Panc1 (cell line): ENCODE data around the gene ATP5F1D. TPM values are rescaled to one million over a fixed set of nuclear protein-coding genes. Genes with fewer than 3 reads are reported as not detected.

Experiments used
- ATAC-seq: fragments of 200-7000 bp; cut with Tn5 transposase; 2 replicates; pipeline ENCODE4 v1.9.1; 2020; ENCODE audit warnings: mild to moderate bottlenecking, moderate library complexity
- BruUV-seq: library from RNA; stranded (reverse); fragments of 400-500 nt; replicated peaks from 2 replicates; lab custom pipeline; 2021; lab: Mats Ljungman, UMichigan
- CTCF ChIA-PET: fragments of 300-600 bp; sonication (Branson Sonifier 250); formaldehyde crosslinking; loops from one replicate; lab custom pipeline; 2022; ENCODE audit warnings: antibody characterized with exemption; lab: Charles Lee
- POLR2A ChIA-PET: fragments of 300-600 bp; sonication (Branson Sonifier 250); formaldehyde crosslinking; loops from one replicate; lab custom pipeline; 2022; ENCODE audit warnings: antibody characterized with exemption; lab: Charles Lee
- DNase-seq: peaks from one replicate; pipeline ENCODE4 v3.0.0-alpha.2; 2010; ENCODE audit warnings: low read depth, low spot score
- H3K27ac ChIP-seq: 2 replicates; pipeline ENCODE4 v1.5.1; 2011; ENCODE audit warnings: mild to moderate bottlenecking, low read length, inconsistent platforms
- H3K27me3 ChIP-seq: fragments of 200-500 bp; sonication (Bioruptor generic); 2 replicates; pipeline ENCODE4 v1.6.0; 2014; ENCODE audit warnings: low read length, inconsistent platforms; ENCODE audit not compliant: control insufficient read depth, insufficient read depth
- H3K36me3 ChIP-seq: fragments of 200-500 bp; sonication (Bioruptor generic); 2 replicates; pipeline ENCODE4 v1.5.1; 2014; ENCODE audit warnings: inconsistent platforms, mild to moderate bottlenecking, low read length, moderate library complexity; ENCODE audit not compliant: control insufficient read depth, insufficient read depth
- H3K4me1 ChIP-seq: 2 replicates; pipeline ENCODE4 v1.5.1; 2011; ENCODE audit warnings: inconsistent platforms, mild to moderate bottlenecking, low read length, moderate library complexity; ENCODE audit not compliant: control insufficient read depth, insufficient read depth
- H3K4me3 ChIP-seq, 2 experiments: 2 replicates each; pipeline ENCODE4 v1.5.1; 2011 to 2012; ENCODE audit warnings: low read depth in 2 of 2, low read length in 2 of 2, mild to moderate bottlenecking in 2 of 2, inconsistent platforms in 1 of 2, moderate library complexity in 1 of 2
- H3K9me3 ChIP-seq: fragments of 200-500 bp; sonication (Bioruptor generic); 2 replicates; pipeline ENCODE4 v1.5.1; 2014; ENCODE audit warnings: low read depth, mild to moderate bottlenecking, inconsistent platforms, low read length, moderate library complexity; ENCODE audit not compliant: control insufficient read depth, insufficient read depth
- CTCF ChIP-seq: fragments of 450-650 bp; IDR thresholded peaks from 2 replicates; pipeline ENCODE4 v1.5.1; 2017; ENCODE audit warnings: mild to moderate bottlenecking
- POLR2AphosphoS5 ChIP-seq: IDR thresholded peaks from 2 replicates; pipeline ENCODE4 v1.6.1; 2012; ENCODE audit warnings: mild to moderate bottlenecking, low read depth, low read length, moderate library complexity
- REST ChIP-seq, 2 experiments: IDR thresholded peaks; 2 replicates each; pipeline ENCODE4 v1.6.1; 2011 to 2012; ENCODE audit warnings: low read depth in 2 of 2, control low read depth in 1 of 2, low read length in 1 of 2, mild to moderate bottlenecking in 1 of 2, moderate library complexity in 1 of 2; ENCODE audit not compliant: insufficient read depth in 1 of 2
- SIN3A ChIP-seq: IDR thresholded peaks from 2 replicates; pipeline ENCODE4 v1.6.1; 2012; ENCODE audit warnings: low read depth, mild to moderate bottlenecking, low read length, moderate library complexity, borderline replicate concordance; ENCODE audit not compliant: insufficient read depth
- TCF7L2 ChIP-seq: IDR thresholded peaks from 2 replicates; pipeline ENCODE4 v1.6.1; 2011; ENCODE audit warnings: mild to moderate bottlenecking, low read depth, low read length, inconsistent platforms
- in situ Hi-C: cut with HindIII; loops from 2 replicates; pipeline ENCODE4 v1.10.0; 2016; ENCODE audit warnings: low sequenced_read_pairs, low pct_unique_long_range_greater_than_20kb
- intact Hi-C: fragments of 100-400 bp; cut with micrococcal nuclease; formaldehyde crosslinking; loops from one replicate; pipeline ENCODE4 v1.10.0; 2022; ENCODE audit not compliant: unreplicated experiment
- total RNA-seq: library from RNA; stranded (reverse); gene quantifications from one replicate; pipeline ENCODE4 v1.2.1, GENCODE V29; 2021; ENCODE audit not compliant: unreplicated experiment

The ATP5F1D gene
- total RNA-seq, 1 experiment from 2014 or later, result 218 TPM

- ChIA-PET CTCF (interaction anchor here (2.1 kb wide), 1 partner anchor 25 kb away, joined by 6 read pairs; no protein-coding TSS in a partner anchor), POLR2A (interaction anchor here (0.6 to 0.8 kb wide), 4 partner anchors 10 to 69 kb away, joined by 3 to 5 read pairs (median 4); no protein-coding TSS in a partner anchor)
- H3K4me3 ChIP-seq, result peak within 1 kb of the TSS; percentile 54 to 72
- no peaks in the 10 kb centered on the region; the same call in 1 of the 2 replicates for H3K36me3 ChIP-seq
- H3K27me3 ChIP-seq, result no peaks in the 10 kb centered on the region
- H3K4me1 ChIP-seq, result peaks cover 40% of the 10 kb centered on the region
- no TSS peak for BruUV-seq
- no peak for DNase-seq
- peak; percentile 64 for ATAC-seq
- in situ Hi-C loops (no loop called here), intact Hi-C loops (no loop called here)
- H3K27ac ChIP-seq, result peak within 1 kb of the TSS; percentile 91
- H3K9me3 ChIP-seq, result no peaks in the 10 kb centered on the region
- no peak for TF ChIP-seq TCF7L2
- TF ChIP-seq POLR2AphosphoS5, result peak; percentile 96
- no peak for TF ChIP-seq SIN3A
Observed at GRCh38 chr19:1269065-1269477, 27.5 kb downstream of the ATP5F1D start, which contains the start of gene CIRBP. CIRBP (plus strand) TSS chr19:1269332; CDS start chr19:1270934, 1,602 bp downstream.

GRCh38 chr19:1269478-1270212 is 28.1 kb downstream of the ATP5F1D start:
- BruUV-seq, result no TSS peak
- TF ChIP-seq TCF7L2 (no peak), CTCF (no peak), POLR2AphosphoS5 (peak; percentile 93), REST (IDR thresholded peaks at IDR 0.05; ENCODE audit: insufficient read depth in 1 of 2, low read depth in 2 of 2, low read length in 1 of 2) (no peak), SIN3A (peak; percentile 13; the same call in 1 of the 2 replicates)
- Histone ChIP-seq H3K36me3 (no peaks in the 10 kb centered on the region; the same call in 1 of the 2 replicates), H3K9me3 (no peaks in the 10 kb centered on the region), H3K4me1 (peaks cover 40% of the 10 kb centered on the region), H3K27ac (peak overlapping the region; percentile 91), H3K4me3 (peak overlapping the region; percentile 54 to 72), H3K27me3 (no peaks in the 10 kb centered on the region)
- intact Hi-C loops, result loop anchor here (10.0 kb wide), 1 partner anchor 105 kb away; no protein-coding TSS in a partner anchor
- in situ Hi-C loops, result no loop called here
- DNase-seq (no peak), ATAC-seq (peak; percentile 26)
- POLR2A ChIA-PET, result interaction anchor here (0.6 to 0.8 kb wide), 7 partner anchors 16 to 245 kb away, joined by 3 to 22 read pairs (median 4); no protein-coding TSS in a partner anchor
- CTCF ChIA-PET, result interaction anchor here (2.1 kb wide), 1 partner anchor 25 kb away, joined by 6 read pairs; no protein-coding TSS in a partner anchor
